Smooth muscle cell (in vitro differentiated cells): Measurements from ENCODE around the gene SMTN. TPM values are rescaled to one million over a fixed set of nuclear protein-coding genes. Genes with fewer than 3 reads are reported as not detected.
"Not testable (repeated sequence)": the region's sequence is repeated elsewhere in the genome, so short reads cannot be mapped to it uniquely, and the experiment has no call there.

Experiments used
- DNase-seq: peaks from one replicate; lab custom pipeline; 2025; ENCODE audit not compliant: unreplicated experiment; lab: John Stamatoyannopoulos, UW
- H2AFZ ChIP-seq: fragments of 200-600 bp; sonication (generic); 2 replicates; pipeline ENCODE4 v1.6.0; 2016; ENCODE audit warnings: antibody characterized with exemption, low read depth, mild to moderate bottlenecking
- H3F3A ChIP-seq: fragments of 200-600 bp; sonication (generic); 2 replicates; pipeline ENCODE4 v1.6.0; 2017; ENCODE audit warnings: antibody characterized with exemption, low read depth
- H3K27ac ChIP-seq: fragments of 200-600 bp; sonication (generic); 2 replicates; pipeline ENCODE4 v1.5.1; 2016; ENCODE audit warnings: low read depth, mild to moderate bottlenecking
- H3K27me3 ChIP-seq: fragments of 200-600 bp; sonication (generic); 2 replicates; pipeline ENCODE4 v1.6.1; 2016; ENCODE audit warnings: low read depth, mild to moderate bottlenecking
- H3K36me3 ChIP-seq: fragments of 200-600 bp; sonication (generic); 2 replicates; pipeline ENCODE4 v1.5.1; 2016; ENCODE audit warnings: low read depth
- H3K4me1 ChIP-seq: fragments of 200-600 bp; sonication (generic); 2 replicates; pipeline ENCODE4 v1.5.1; 2016; ENCODE audit warnings: low read depth
- H3K4me2 ChIP-seq: fragments of 200-600 bp; sonication (generic); 2 replicates; pipeline ENCODE4 v1.6.0; 2016; ENCODE audit warnings: mild to moderate bottlenecking
- H3K4me3 ChIP-seq: fragments of 200-600 bp; sonication (generic); 2 replicates; pipeline ENCODE4 v1.5.1; 2016; ENCODE audit warnings: mild to moderate bottlenecking
- H3K79me2 ChIP-seq: fragments of 200-600 bp; sonication (generic); 2 replicates; pipeline ENCODE4 v1.6.0; 2016; ENCODE audit warnings: low read depth, mild to moderate bottlenecking
- H3K9ac ChIP-seq: fragments of 200-600 bp; sonication (generic); 2 replicates; pipeline ENCODE4 v1.6.0; 2016; ENCODE audit warnings: low read depth
- H3K9me3 ChIP-seq: fragments of 200-600 bp; sonication (generic); replicated peaks from 2 replicates; pipeline ENCODE4 v1.5.1; 2016; ENCODE audit warnings: low read depth
- H4K20me1 ChIP-seq: fragments of 200-600 bp; sonication (generic); 2 replicates; pipeline ENCODE4 v1.6.0; 2016; ENCODE audit warnings: low read depth
- CTCF ChIP-seq: fragments of 200-600 bp; sonication (generic); IDR thresholded peaks from 2 replicates; pipeline ENCODE4 v1.5.1; 2017; ENCODE audit warnings: borderline replicate concordance, mild to moderate bottlenecking, antibody characterized with exemption; ENCODE audit not compliant: insufficient read depth, poor library complexity, severe bottlenecking
- WGBS: methylation state at CpG from one replicate; pipeline ENCODE4 v1.1.7; 2016; ENCODE audit warnings: low lambda C conversion rate; 5-methylcytosine and 5-hydroxymethylcytosine counted together
- polyA plus RNA-seq: library from polyadenylated mRNA; unstranded; fragments of >200 nt; fragmentation: Nextera tagmentation; extraction: Ambion mirVana; gene quantifications from 2 replicates; pipeline ENCODE4 v1.2.1, GENCODE V29; 2016
- total RNA-seq: library from RNA; depleted of rRNA; stranded (reverse); fragments of >200 nt; gene quantifications from 2 replicates; pipeline ENCODE4 v1.2.3, GENCODE V29; 2014

SMTN gene
- total and polyA plus RNA-seq, 2 experiments from 2014 or later, result 58.6 to 108 TPM

- no peaks in the 10 kb centered on the region for H3K27me3 ChIP-seq
- H3K9ac ChIP-seq, result peak overlapping the region; percentile 98
- peak overlapping the region; percentile 94 for H3K27ac ChIP-seq
- 36% methylated on average over 14 of the region's 14 CpGs for WGBS
- H3K36me3 ChIP-seq, result no peaks in the 10 kb centered on the region
- peaks cover 24% of the 10 kb centered on the region for H4K20me1 ChIP-seq
- peaks cover 4% of the 10 kb centered on the region for H3K4me1 ChIP-seq
- DNase-seq, result no peak
- H3K4me2 ChIP-seq, result peak overlapping the region; percentile 85
- no peak overlapping the region for H2AFZ ChIP-seq
- peaks cover 17% of the 10 kb centered on the region for H3F3A ChIP-seq
- no peaks in the 10 kb centered on the region for H3K9me3 ChIP-seq
- H3K4me3 ChIP-seq, result peak overlapping the region; percentile 74
- TF ChIP-seq CTCF, result no peak
- peaks cover 16% of the 10 kb centered on the region for H3K79me2 ChIP-seq
Observed at GRCh38 chr22:31106731-31107177, 25.6 kb downstream of the SMTN start.

GRCh38 chr22:31107178-31107893 lies 26.2 kb downstream of the SMTN start, which contains the start of gene SELENOM:
Gene SELENOM, minus strand, starts transcription at chr22:31107568. Its CDS starts 63 bp downstream, at chr22:31107505.
- 2% methylated on average over 58 of the region's 67 CpGs for WGBS
- H3K79me2 ChIP-seq, result peaks cover 16% of the 10 kb centered on the region
- TF ChIP-seq CTCF, result peak; percentile 92
- H3K36me3 ChIP-seq, result no peaks in the 10 kb centered on the region
- no peak within 1 kb of the TSS for H2AFZ ChIP-seq
- peaks cover 17% of the 10 kb centered on the region for H3F3A ChIP-seq
- H3K4me3 ChIP-seq, result peak within 1 kb of the TSS; percentile 74
- H3K9me3 ChIP-seq, result no peaks in the 10 kb centered on the region
- H4K20me1 ChIP-seq, result peaks cover 21% of the 10 kb centered on the region
- H3K9ac ChIP-seq, result peak within 1 kb of the TSS; percentile 98
- peaks cover 4% of the 10 kb centered on the region for H3K4me1 ChIP-seq
- DNase-seq, result peak; percentile 87
- peak within 1 kb of the TSS; percentile 94 for H3K27ac ChIP-seq
- peak within 1 kb of the TSS; percentile 85 for H3K4me2 ChIP-seq
- H3K27me3 ChIP-seq, result no peaks in the 10 kb centered on the region

GRCh38 chr22:31107894-31108218 lies 26.7 kb downstream of the SMTN start:
- no peaks in the 10 kb centered on the region for H3K36me3 ChIP-seq
- H3F3A ChIP-seq, result peaks cover 15% of the 10 kb centered on the region
- no peak for DNase-seq
- H3K9me3 ChIP-seq, result no peaks in the 10 kb centered on the region
- no peak overlapping the region for H3K9ac ChIP-seq
- TF ChIP-seq CTCF, result no peak
- no peaks in the 10 kb centered on the region for H3K27me3 ChIP-seq
- 11% methylated on average over 5 of the region's 5 CpGs for WGBS
- H3K27ac ChIP-seq, result peak overlapping the region; percentile 45
- no peak overlapping the region for H2AFZ ChIP-seq
- peak overlapping the region; percentile 84 for H3K4me2 ChIP-seq
- peak overlapping the region; percentile 74 for H3K4me3 ChIP-seq
- H4K20me1 ChIP-seq, result peaks cover 21% of the 10 kb centered on the region
- peaks cover 4% of the 10 kb centered on the region for H3K4me1 ChIP-seq
- H3K79me2 ChIP-seq, result peaks cover 16% of the 10 kb centered on the region

- H2AFZ ChIP-seq, H3K4me1 ChIP-seq, H3K36me3 ChIP-seq, H3K27ac ChIP-seq, H3K79me2 ChIP-seq, DNase-seq, H4K20me1 ChIP-seq, H3K4me2 ChIP-seq, H3K4me3 ChIP-seq, H3K27me3 ChIP-seq, H3F3A ChIP-seq, H3K9me3 ChIP-seq, H3K9ac ChIP-seq: not testable (repeated sequence)
- WGBS, result 95% methylated on average over 7 of the region's 7 CpGs
Observed at GRCh38 chr22:31112547-31113091, 31.5 kb downstream of the SMTN start.
